NCI-H2196 (cell line): ENCODE results near the gene GLTP.

Experiments
- DNase-seq: peaks from one replicate; lab custom pipeline; 2025; ENCODE audit not compliant: unreplicated experiment; lab: John Stamatoyannopoulos, UW

GLTP gene

DNA sequence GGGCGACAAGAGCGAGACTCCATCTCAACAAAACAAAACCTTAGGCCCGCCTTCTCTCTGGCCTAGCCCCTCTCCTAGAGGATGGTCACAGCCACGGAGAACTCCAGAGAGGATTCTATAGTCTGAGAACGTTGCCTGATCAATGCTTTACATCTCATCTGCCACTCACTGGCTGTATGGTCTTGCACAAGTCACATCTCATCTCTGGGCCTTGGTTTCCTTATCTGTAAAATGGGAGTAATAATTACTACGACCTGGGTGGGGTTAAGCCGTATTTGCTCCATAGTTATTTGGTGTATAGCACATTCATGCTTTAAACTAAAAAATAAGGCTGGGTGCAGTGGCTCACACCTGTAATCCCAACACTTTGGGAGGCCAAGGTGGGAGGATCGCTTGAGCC is 55.6 kb downstream of the GLTP start:
- no peak for DNase-seq

DNA sequence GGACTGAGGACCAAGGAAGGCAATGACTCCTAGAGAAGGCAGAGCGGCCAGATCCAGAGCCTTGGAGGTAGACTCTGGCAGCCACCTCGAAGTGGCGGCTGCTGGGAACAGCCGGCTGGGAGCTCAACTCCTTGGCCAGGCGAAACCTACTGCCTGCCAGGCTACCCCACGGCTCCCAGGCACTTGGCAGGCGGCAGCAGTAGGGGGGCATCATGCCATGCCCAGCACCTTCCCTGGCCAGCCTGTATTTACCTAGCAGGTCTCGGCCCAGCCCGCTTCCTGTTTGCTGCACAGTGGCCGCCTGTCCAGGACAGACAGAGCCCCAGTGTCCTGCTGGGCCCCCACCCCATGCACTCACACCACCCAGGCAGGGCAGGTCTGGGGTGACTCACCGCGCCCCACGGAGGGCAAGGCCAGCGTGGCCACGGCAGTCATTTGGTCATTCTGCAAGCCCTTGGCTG is 57.4 kb downstream of the GLTP start:
- peak; percentile 24 for DNase-seq

DNA sequence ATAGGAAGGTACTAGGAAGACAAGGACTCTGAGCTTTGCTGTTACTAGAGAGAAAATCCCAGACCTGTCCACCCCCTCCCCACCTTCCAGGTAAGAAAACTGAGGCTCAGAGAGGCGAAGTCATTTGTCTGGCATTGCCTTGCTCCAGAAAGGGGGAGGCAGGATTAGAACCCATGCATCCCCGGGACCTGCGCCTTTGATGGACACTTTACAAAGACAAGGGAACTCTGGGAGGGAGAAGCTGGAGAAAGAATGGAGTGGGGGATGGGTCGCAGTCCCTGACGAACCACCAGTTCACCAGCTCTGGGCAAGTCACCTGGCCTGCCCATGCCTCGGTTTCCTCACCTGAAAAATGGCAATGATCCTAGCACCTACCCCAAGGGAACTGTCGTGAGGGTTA is 57.9 kb downstream of the GLTP start:
- DNase-seq: no peak

DNA sequence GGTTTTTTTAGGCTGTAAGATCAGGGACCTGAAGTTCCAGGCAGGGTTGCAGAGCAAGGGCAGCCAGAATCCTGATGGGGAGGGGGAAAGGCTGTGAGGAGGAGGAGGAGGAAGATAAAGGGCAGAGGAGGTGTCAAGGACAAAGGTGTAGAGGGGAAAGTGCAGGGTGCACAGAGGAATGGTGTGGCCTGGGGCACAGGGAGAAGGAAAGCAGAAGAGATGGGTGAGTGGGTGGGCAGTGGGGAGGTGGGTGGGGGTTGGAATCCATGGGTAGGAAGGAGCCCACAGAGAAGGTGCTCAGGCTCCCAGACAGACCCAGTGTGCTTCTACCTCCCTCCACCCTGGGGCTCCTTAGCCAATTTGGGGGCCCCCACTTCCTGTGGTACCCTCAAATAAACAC is 58.4 kb downstream of the GLTP start:
- no peak for DNase-seq

- no peak for DNase-seq
These were observed 59.4 kb downstream of the GLTP start for GRCh38 chr12:109820816-109821381.

GRCh38 chr12:109818905-109819500 is 61.3 kb downstream of the GLTP start:
- no peak for DNase-seq

DNA sequence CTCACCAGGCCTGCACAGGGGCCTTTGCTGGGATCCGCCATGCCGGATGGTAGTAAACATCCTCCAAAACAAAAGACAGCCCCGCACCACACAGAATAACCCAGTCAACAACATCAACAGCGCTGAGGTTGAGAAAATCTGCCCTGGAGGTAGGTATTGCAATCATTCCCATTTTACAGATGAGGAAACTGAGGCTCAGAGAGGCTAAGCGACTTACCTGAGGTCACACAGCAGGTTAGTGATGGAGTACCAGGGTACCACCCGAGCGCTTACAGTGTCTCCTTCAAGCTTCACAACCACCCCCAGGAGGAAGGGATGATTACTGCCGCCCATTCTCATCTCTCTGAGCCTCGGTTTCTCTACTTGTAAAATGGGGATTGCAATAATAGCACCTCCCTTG is 62.1 kb downstream of the GLTP start:
- DNase-seq: no peak

- no peak for DNase-seq
These were observed 62.6 kb downstream of the GLTP start for GRCh38 chr12:109817627-109818231.

GRCh38 chr12:109816870-109817269 is 63.5 kb downstream of the GLTP start:
- no peak for DNase-seq

DNA sequence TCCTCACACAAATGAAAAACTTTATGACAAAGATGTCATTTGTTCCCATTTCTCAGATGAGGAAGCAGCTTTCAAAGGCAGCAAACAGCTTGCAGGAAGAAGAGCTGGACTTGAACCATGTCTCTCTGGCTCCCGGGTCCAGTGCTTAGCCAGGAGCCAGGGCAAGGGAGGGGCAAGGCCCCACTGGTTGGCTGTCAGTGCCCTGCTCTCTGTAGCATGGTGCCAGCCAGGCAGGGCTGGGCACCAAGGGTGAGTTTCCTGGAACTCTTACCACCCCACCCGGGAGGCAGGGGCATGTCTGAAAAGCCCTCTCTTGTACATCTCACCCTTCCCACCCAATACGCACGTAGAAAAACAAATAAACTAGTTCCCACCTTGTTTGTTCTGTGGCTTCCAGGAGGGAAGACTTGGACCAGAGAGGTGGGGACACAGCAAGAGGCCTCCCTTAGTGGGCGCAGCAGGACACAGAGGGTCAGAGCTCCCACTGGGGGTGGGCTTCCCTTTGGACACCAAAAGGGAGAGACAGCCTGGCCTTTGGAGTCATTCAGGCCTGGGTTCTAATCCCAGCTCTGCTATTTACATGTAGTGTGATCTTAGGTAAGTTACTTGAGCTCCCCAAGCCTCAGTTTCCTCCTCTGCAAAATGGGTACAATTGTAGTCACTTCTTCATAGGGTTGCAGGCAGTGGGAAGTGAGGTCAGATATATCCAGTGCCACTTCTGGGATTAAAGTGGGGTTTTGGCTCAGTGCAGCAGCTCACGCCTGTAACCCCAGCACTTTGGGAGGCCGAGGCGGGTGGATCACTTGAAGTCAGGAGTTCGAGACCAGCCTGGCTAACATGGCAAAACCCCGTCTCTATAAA is 64.4 kb downstream of the GLTP start:
- DNase-seq: no peak

GRCh38 chr12:109815225-109815624 is 65.1 kb downstream of the GLTP start:
- no peak for DNase-seq

- DNase-seq: no peak
These were observed 65.7 kb downstream of the GLTP start for GRCh38 chr12:109814600-109815150.

DNA sequence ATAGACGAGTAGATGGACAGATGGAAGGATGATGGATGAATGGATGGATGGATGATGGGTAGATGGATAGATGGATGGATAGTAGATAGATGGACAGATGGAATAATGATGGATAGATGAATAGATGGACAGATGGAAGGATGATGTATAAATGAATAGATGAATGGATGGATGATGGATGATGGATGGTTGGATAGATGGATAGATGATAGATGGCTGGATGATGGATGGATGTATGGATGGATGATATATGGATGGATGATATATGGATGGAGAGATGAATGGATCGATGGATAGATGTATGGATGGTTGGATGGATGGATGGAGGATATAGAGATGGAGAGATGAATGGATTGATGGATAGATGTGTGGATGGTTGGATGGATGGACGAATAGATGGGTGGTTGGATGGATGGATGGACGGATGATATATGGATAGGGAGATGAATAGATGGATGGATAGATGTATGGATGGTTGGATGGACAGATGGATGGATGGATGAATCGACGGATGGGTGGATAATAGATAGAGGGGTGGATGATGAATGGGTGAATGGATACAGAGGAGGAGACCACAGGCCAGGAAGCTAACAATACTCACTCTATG is 66.4 kb downstream of the GLTP start:
- DNase-seq: no peak

DNA sequence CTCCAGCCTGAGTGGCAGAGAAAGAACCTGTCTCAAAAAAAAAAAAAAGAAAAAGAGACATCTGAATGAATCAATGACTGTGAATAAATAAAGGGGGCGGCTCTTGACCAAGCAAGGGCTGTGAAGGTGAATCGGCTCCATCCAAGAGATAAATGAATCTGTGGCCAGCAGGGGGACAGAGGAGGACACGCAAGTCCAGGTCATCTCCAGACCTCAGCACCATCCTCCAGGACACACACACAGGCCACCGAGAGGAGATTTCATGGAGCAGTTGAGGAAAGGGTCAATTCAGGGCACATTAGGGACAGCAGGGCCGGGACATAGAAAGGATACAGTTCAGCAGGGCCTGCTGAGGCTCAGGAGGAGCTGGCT is 68.7 kb downstream of the GLTP start:
- no peak for DNase-seq

GRCh38 chr12:109810954-109811623 is 69.3 kb downstream of the GLTP start:
- no peak for DNase-seq

GRCh38 chr12:109808876-109809646 is 71.3 kb downstream of the GLTP start:
- DNase-seq: no peak

- no peak for DNase-seq
These were observed 72.2 kb downstream of the GLTP start for GRCh38 chr12:109807954-109808643.

- peak; percentile 69 for DNase-seq
These were observed 75.2 kb downstream of the GLTP start for GRCh38 chr12:109804820-109805761.
